Heart right ventricle (tissue), 16 donors: ENCODE results near the gene CYYR1. TPM values are rescaled to one million over a fixed set of nuclear protein-coding genes. Genes with fewer than 3 reads are reported as not detected.
A peak's percentile ranks its signal among the peaks of the same experiment; 100 is the strongest.

Experiments
- ATAC-seq, 8 donors: fragments of 200-7000 bp; cut with Tn5 transposase; one replicate each; pipeline ENCODE4 v1.9.1; 2020; ENCODE audit warnings: mild to moderate bottlenecking in 8 of 8, moderate library complexity in 8 of 8, moderate number of reproducible peaks in 1 of 8
- DNase-seq, 2 donors: peaks; one replicate each; pipeline ENCODE4 v3.0.0-alpha.2; 2020
- H3K27ac ChIP-seq, 10 donors: fragments of 200-600 bp; sonication (generic) in 2 of 10; one replicate each; pipeline versions ENCODE4 v1.5.0 to v1.8.0; 2020 to 2022; ENCODE audit warnings: mild to moderate bottlenecking in 3 of 10
- H3K27me3 ChIP-seq, 7 donors: fragments of 200-600 bp; one replicate each; pipeline ENCODE4 v1.8.0; 2021 to 2022; ENCODE audit warnings: mild to moderate bottlenecking in 2 of 7
- H3K36me3 ChIP-seq, 9 donors: fragments of 200-600 bp; sonication (generic) in 1 of 9; one replicate each; pipeline versions ENCODE4 v1.5.0 to v1.8.0; 2020 to 2022; ENCODE audit warnings: mild to moderate bottlenecking in 2 of 9
- H3K4me1 ChIP-seq, 9 donors: fragments of 200-600 bp; sonication (generic) in 1 of 9; one replicate each; pipeline versions ENCODE4 v1.5.0 to v1.8.0; 2020 to 2022; ENCODE audit warnings: mild to moderate bottlenecking in 4 of 9
- H3K4me3 ChIP-seq, 10 donors: fragments of 200-600 bp; sonication (generic) in 2 of 10; one replicate each; pipeline versions ENCODE4 v1.5.0 to v1.8.0; 2020 to 2022; ENCODE audit warnings: mild to moderate bottlenecking in 7 of 10, moderate library complexity in 2 of 10
- H3K9me3 ChIP-seq, 11 donors: fragments of 200-600 bp in 10 of 11; sonication (generic) in 2 of 11; one replicate each; pipeline versions ENCODE4 v1.5.0 to v1.8.0; 2013 to 2022; ENCODE audit warnings: mild to moderate bottlenecking in 2 of 11, control low read depth in 1 of 11, moderate library complexity in 1 of 11
- WGBS, 2 donors: extraction: QIAGEN DNeasy Blood & Tissue Kit; methylation state at CpG; one replicate each; pipeline ENCODE4 v1.1.7; 2013; ENCODE audit warnings: inconsistent platforms in 1 of 2; 5-methylcytosine and 5-hydroxymethylcytosine counted together
- intact Hi-C, 10 donors: fragments of 100-400 bp; cut with DNase I; formaldehyde crosslinking; loops; one replicate each; pipeline versions ENCODE4 v1.11.1 to v1.14.2; 2022
- long read RNA-seq, 3 donors: library from polyadenylated mRNA; unstranded; transcript quantifications; one replicate each; pipeline ENCODE4 v2.0.0, GENCODE V29; 2020 to 2021
- polyA plus RNA-seq, 2 donors: library from polyadenylated mRNA; stranded (reverse); fragments of 200-250 nt; gene quantifications; one replicate each; pipeline ENCODE4 v1.2.3, GENCODE V29; 2013
- total RNA-seq, 10 donors: library from RNA; stranded (reverse); fragmentation: NEBNext Ultra II Directional in 3 of 10; extraction: Animal tissue kit (Norgen Biotek cat#: 25700) in 3 of 10; gene quantifications; one replicate each; pipeline versions ENCODE4 v1.2.1 to v1.2.4, GENCODE V29; 2021 to 2023
- TF ChIP-seq, protein P1 (sequence below), 9 donors: fragments of 200-600 bp; sonication (generic) in 2 of 9; IDR thresholded peaks; one replicate each; pipeline versions ENCODE4 v1.5.0 to v1.8.0; 2021 to 2022; ENCODE audit warnings: antibody characterized with exemption in 9 of 9, mild to moderate bottlenecking in 5 of 9, moderate library complexity in 1 of 9
- donor health status: Arrhythmogenic right ventricular cardiomyopathy.
- donor health status: ischemic (EF 13 %, LVEDD 7.1; RV severe dilation, severe dysfunction).
- donor health status: healthy with polysubstance abuse.
- donor health status: DM: no; HTN: yes; CAD: no.
- donor health status: DM: no; HTN: no; CAD: no.
- donor health status: ischemic (EF 25% LVEDD 6.9; RV normal size, moderate dysfunction).
- donor health status: ischemic (EF 25% LVEDD 5.7; RV mildly dilated, moderate dysfunction).
- donor health status: healthy.
- donor health status: DM: yes; HTN: yes; CAD: no.
- donor health status: Ischemic cardiomyopathy.
- donor health status: ischemic (EF 35%, LVEDD 5.7; RV mildly dilated, moderate dysfunction).
- donor health status: nonischemic (EF 11% LVEDD 7.7; RV severe dilation, severe dysfunction).
- donor health status: DM: yes; HTN: yes; CAD: no.
- donor health status: PGD.
- donor health status: ischemic (EF 29% LVEDD 5.4; RV normal size, mild dysfunction).
- donor health status: nonischemic (EF 23%, LVEDD 6.1; RV moderate dilation, normal function).

The CYYR1 gene
- 10 to 100 TPM; 10.8 to 26.4 (median 15.1) TPM for total RNA-seq
- 10 to 100 TPM; 17.2 to 38.2 TPM for polyA plus RNA-seq
- long read RNA-seq, donor 1, transcript CYYR1-201 (4 exons, 3,101 nt) = major isoform, 27 of 50 reads
- long read RNA-seq, donor 1, partial matches to known transcripts = 7 of 50 reads
- long read RNA-seq, donor 1, other reads (novel, unspliced or antisense) = 16 of 50 reads
- long read RNA-seq, donor 2, transcript CYYR1-201 (4 exons, 3,101 nt) = major isoform, 36 of 61 reads
- long read RNA-seq, donor 2, partial matches to known transcripts = 9 of 61 reads
- long read RNA-seq, donor 2, other reads (novel, unspliced or antisense) = 16 of 61 reads
- long read RNA-seq, donor 3, transcript CYYR1-201 (4 exons, 3,101 nt) = major isoform, 68 of 126 reads
- long read RNA-seq, donor 3, partial matches to known transcripts = 11 of 126 reads
- long read RNA-seq, donor 3, other reads (novel, unspliced or antisense) = 47 of 126 reads

GRCh38 chr21:26572702-26573381 lies at the start of gene CYYR1:
Gene CYYR1, minus strand, starts transcription at chr21:26573286. Its CDS starts 346 bp downstream, at chr21:26572940.
- ATAC-seq = peak; percentile 48 to 83 (median 59)
- Histone ChIP-seq H3K27me3 (peaks cover 6 to 24% (median 14%) of the 10 kb centered on the region in 7 donors), H3K4me1 (peaks cover 0 to 16% (median 0%) of the 10 kb centered on the region in 9 donors), H3K9me3 (peaks cover 0 to 17% (median 0%) of the 10 kb centered on the region in 11 donors), H3K27ac (peak within 1 kb of the TSS; percentile 80 to 94 (median 84)), H3K36me3 (no peaks in the 10 kb centered on the region), H3K4me3 (peak within 1 kb of the TSS; percentile 33 to 68 (median 58))
- DNase-seq = peak; percentile 22 to 33
- TF ChIP-seq, protein P1, sequence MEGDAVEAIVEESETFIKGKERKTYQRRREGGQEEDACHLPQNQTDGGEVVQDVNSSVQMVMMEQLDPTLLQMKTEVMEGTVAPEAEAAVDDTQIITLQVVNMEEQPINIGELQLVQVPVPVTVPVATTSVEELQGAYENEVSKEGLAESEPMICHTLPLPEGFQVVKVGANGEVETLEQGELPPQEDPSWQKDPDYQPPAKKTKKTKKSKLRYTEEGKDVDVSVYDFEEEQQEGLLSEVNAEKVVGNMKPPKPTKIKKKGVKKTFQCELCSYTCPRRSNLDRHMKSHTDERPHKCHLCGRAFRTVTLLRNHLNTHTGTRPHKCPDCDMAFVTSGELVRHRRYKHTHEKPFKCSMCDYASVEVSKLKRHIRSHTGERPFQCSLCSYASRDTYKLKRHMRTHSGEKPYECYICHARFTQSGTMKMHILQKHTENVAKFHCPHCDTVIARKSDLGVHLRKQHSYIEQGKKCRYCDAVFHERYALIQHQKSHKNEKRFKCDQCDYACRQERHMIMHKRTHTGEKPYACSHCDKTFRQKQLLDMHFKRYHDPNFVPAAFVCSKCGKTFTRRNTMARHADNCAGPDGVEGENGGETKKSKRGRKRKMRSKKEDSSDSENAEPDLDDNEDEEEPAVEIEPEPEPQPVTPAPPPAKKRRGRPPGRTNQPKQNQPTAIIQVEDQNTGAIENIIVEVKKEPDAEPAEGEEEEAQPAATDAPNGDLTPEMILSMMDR (IDR thresholded peaks at IDR 0.05) = no peak
- 0 to 1% methylated on average over 58 of the region's 58 CpGs for WGBS, 2 donors
- intact Hi-C loops = loop anchor here in 2 of 10 donors (5.0 to 10.0 kb wide), 3 partner anchors 46 to 168 kb away; no protein-coding TSS in a partner anchor

- H3K36me3 ChIP-seq = no peaks in the 10 kb centered on the region
- intact Hi-C loops = no loop called here
- TF ChIP-seq, protein P1 (IDR thresholded peaks at IDR 0.05) = no peak
- H3K4me3 ChIP-seq = no peak overlapping the region
- DNase-seq (no peak), ATAC-seq (no peak)
- 29 to 54% methylated on average over 1 of the region's 1 CpG for WGBS, 2 donors
- no peaks in the 10 kb centered on the region for H3K9me3 ChIP-seq
- H3K27ac ChIP-seq = no peak overlapping the region
- no peaks in the 10 kb centered on the region for H3K27me3 ChIP-seq
- no peaks in the 10 kb centered on the region for H3K4me1 ChIP-seq
Measured at GRCh38 chr21:26617176-26617575, 44.1 kb upstream of the CYYR1 start.

- intact Hi-C loops = no loop called here
- TF ChIP-seq, protein P1 (IDR thresholded peaks at IDR 0.05) = no peak
- no peak overlapping the region for H3K27ac ChIP-seq
- peaks cover 0 to 6% (median 0%) of the 10 kb centered on the region in 11 donors for H3K9me3 ChIP-seq
- ATAC-seq = no peak
- no peaks in the 10 kb centered on the region for H3K4me1 ChIP-seq
- 96 to 98% methylated on average over 1 of the region's 1 CpG for WGBS, 2 donors
- no peak overlapping the region for H3K4me3 ChIP-seq
- no peaks in the 10 kb centered on the region for H3K27me3 ChIP-seq
- H3K36me3 ChIP-seq = no peaks in the 10 kb centered on the region
- no peak for DNase-seq
Measured at GRCh38 chr21:26614251-26614650, 41.2 kb upstream of the CYYR1 start.

DNA sequence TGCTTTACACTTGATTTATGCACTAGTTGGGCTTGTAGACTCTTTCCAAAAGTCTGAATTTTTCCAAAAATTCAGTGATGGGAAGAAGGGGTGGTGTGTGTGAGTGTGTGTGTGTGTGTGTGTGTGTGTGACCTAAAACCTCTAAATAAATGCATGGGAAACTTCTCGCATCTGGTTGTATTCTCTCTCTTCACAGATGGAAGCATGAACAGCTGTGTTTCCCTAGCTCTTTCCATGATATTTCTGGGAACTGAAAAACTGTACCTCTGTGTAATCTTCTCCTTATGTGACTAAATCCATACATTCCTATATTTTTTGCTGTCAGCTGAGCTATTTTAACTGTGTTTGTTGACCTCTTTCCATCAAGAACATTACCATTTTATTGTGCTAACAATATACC lies 26.2 kb upstream of the CYYR1 start:
- Histone ChIP-seq H3K27ac (no peak overlapping the region), H3K4me3 (no peak overlapping the region), H3K27me3 (no peaks in the 10 kb centered on the region), H3K4me1 (no peaks in the 10 kb centered on the region), H3K9me3 (peaks cover 0 to 11% (median 0%) of the 10 kb centered on the region in 11 donors), H3K36me3 (no peaks in the 10 kb centered on the region)
- no peak for DNase-seq
- ATAC-seq = no peak
- intact Hi-C loops = no loop called here
- 80 to 82% methylated on average over 1 of the region's 1 CpG for WGBS, 2 donors
- TF ChIP-seq, protein P1 (IDR thresholded peaks at IDR 0.05) = no peak
